LNCAP (cell line): ENCODE results near the gene TP53BP2.

Source experiments
- TF ChIP-seq, protein P1 (sequence below): fragments of 450-650 bp; IDR thresholded peaks from 2 replicates; pipeline ENCODE4 v1.5.1; 2017; ENCODE audit warnings: mild to moderate bottlenecking

TP53BP2 gene

DNA sequence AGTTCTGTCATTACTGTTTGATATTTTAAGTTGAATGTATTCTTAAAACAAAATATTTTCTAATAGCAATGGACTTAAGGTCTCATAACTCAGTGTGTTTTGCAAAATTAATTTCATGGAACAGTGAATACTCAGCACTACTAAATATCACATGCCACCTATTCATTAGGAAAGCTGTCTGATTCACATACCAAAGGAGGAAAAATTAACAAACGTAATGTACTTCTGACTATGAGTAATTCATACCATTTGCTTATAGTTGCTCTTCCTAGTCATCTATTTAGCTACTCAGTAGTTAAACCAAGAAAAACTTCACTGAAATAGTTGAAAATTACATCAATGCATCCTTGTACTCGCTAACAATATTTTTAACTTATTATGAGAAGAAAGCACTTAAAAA is 35.2 kb downstream of the TP53BP2 start:
- TF ChIP-seq, protein P1, sequence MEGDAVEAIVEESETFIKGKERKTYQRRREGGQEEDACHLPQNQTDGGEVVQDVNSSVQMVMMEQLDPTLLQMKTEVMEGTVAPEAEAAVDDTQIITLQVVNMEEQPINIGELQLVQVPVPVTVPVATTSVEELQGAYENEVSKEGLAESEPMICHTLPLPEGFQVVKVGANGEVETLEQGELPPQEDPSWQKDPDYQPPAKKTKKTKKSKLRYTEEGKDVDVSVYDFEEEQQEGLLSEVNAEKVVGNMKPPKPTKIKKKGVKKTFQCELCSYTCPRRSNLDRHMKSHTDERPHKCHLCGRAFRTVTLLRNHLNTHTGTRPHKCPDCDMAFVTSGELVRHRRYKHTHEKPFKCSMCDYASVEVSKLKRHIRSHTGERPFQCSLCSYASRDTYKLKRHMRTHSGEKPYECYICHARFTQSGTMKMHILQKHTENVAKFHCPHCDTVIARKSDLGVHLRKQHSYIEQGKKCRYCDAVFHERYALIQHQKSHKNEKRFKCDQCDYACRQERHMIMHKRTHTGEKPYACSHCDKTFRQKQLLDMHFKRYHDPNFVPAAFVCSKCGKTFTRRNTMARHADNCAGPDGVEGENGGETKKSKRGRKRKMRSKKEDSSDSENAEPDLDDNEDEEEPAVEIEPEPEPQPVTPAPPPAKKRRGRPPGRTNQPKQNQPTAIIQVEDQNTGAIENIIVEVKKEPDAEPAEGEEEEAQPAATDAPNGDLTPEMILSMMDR: no peak

DNA sequence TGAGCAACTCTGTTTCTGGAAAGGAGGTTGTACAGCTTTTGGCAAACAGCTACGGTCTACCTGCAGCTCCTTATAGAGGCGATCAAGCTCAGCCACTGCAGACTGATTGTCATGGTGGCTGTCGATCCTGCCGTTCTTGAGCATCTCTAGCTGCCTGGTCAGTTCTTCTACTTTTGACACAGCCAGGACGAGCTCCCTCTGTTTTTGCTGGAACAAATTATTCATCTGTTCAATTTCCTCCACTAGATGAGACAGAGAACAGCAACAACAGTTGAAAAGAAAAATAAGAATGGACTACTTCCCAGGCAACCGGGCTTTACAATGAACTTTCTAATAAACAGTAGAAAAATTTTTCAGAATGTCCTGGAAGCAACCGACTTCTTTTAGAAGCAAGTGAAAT is 42.5 kb downstream of the TP53BP2 start:
- TF ChIP-seq, protein P1: no peak

DNA sequence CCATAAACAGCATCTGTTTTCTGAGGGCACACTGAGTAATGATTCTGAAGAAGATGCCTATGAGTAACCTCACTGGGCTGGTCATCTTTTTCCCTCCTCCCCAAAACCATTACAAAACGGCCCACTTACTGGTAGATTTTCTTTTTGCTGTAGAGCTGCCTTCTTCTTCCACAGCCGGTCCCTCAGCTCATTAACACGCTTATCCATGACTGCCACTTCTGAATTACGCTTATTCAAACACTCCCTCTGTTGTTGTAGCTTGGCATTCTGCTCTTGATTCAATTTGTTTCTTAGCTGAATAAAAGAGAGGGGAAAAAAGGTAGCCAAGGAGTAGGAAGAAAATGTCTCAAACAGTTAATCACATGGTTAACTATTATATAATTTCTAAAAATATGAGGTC is 43.1 kb downstream of the TP53BP2 start:
- TF ChIP-seq, protein P1: no peak

DNA sequence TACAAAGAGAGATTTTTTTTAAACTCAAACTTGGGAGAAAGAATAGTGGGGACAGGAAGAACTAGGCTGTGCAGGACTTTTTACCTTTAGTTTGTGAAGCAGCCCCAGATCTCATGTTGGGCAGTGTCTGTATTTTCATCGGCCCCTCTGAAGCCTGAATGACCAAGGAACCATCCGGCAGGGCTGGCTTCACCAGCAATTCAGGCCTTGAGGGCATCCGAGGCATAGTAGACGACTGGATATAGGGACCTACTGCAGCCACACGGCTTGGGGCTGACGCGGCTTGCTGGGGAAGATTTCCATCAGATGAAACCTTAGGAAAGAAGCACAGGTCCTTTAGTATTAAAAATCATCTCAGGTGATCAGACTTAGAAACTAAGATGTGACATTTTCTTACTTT is 43.7 kb downstream of the TP53BP2 start:
- TF ChIP-seq, protein P1: no peak

DNA sequence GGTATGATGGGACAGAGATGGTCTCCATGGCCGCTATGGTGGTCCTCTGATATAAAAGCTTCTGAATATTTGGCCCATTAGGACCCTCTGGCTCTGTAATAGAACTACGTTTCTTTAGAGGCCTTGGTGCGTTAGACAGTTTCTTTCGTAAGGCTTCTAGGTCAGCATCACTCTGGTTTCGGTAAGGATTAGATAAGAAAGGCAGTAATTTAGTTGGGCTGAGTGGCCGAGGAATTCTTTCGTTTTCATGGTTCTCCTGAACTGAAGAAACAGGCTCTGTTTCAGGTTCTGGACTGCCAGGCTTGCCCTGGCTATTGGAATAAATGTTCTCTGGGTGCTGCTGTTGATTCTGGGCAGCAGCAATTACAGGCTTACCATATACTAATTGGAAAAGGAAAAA is 49.5 kb downstream of the TP53BP2 start:
- TF ChIP-seq, protein P1: no peak

DNA sequence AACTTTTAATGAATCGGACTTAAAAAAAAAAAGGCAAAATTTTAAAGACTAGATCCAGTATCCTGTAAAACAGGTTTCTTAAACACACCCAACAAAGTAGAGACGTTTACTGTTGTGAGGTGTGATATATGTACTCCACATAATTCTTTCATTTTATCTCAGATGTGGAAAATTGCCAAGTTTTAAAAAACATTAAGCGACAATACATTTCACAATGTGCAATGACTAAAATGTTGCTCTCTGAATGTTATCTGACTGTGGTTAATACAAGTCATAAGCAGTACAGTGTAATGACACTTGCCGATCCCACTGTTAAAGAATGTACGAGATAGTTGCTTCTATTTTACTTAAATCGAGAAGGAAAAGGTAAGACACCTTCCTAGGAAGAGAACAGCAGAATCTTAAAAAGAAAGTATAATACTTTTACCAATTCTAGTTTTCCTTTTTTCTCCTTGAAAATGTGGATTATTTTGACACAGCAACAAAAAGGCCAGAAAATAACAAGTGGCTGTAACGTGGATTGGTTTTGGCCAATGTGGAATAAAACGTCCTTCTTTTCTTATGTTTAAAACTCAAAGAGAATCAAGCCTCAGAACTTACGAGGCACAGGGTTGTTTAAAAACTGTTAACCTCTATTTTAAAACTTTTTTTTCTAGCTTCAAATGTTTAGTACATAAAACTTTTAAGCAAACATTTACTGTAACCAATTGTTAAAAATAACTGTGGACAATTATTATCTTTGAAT is 51.4 kb downstream of the TP53BP2 start:
- TF ChIP-seq, protein P1: no peak

DNA sequence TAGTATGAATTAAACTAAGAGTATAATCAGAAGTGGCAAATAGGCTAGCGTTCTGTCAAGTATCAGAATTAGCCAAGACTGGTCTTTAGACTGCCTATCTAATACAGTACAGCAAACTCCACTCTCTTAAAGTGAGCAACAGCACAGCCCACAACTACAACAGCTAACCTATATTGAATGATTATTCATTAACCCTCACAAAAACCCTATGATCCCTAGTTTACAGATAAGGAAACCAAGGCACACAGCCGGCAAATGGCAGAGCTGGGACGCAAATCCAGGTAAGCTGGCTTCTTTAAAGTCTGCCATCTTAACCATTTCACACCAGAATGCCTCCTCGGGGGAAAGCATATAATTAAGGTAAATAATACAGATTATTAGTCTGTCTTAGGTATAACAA is 52.0 kb downstream of the TP53BP2 start:
- TF ChIP-seq, protein P1: no peak

DNA sequence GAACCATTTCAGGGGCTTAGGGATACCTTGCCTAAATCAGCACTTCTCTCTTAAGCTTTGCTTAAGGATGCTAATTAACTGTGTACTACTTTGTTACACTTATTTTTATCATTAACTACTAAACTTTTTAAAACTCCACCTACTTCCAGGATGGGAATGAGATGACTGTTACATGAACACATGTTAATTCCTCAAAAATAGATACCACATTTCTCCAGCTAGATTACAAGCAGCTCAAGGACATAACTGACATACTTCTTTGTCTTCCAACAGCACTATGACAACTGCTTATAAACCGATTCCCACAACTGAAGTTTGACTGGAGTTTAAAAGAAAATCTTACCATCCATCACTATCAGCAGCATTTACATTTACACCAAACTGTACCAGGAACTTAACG is 53.7 kb downstream of the TP53BP2 start:
- TF ChIP-seq, protein P1: no peak
